HCT116 (cell line): ENCODE results near the gene IGFBP1. TPM values are rescaled to one million over a fixed set of nuclear protein-coding genes. Genes with fewer than 3 reads are reported as not detected.
"Not testable (repeated sequence)": the region's sequence is repeated elsewhere in the genome, so short reads cannot be mapped to it uniquely, and the experiment has no call there.

Experiments
- ATAC-seq: fragments of 200-7000 bp; cut with Tn5 transposase; 2 replicates; pipeline ENCODE4 v1.9.1; 2020; ENCODE audit warnings: mild to moderate bottlenecking, moderate library complexity
- BruUV-seq: library from RNA; stranded (reverse); fragments of 400-500 nt; replicated peaks from 2 replicates; lab custom pipeline; 2021; lab: Mats Ljungman, UMichigan
- CTCF ChIA-PET: fragments of 300-600 bp; sonication (Branson Sonifier 250); formaldehyde crosslinking; loops from one replicate; lab custom pipeline; 2021; ENCODE audit warnings: antibody characterized with exemption; lab: Charles Lee
- POLR2A ChIA-PET: fragments of 300-600, 350-600 bp; sonication (Branson Sonifier 250); formaldehyde crosslinking; loops from one replicate; lab custom pipeline; 2021; ENCODE audit warnings: antibody characterized with exemption; lab: Charles Lee
- RAD21 ChIA-PET, 2 experiments: fragments of 300-600 bp; sonication (Branson Sonifier 250); formaldehyde crosslinking; loops; one replicate each; lab custom pipeline; 2023; ENCODE audit warnings: low total read pairs in 2 of 2; ENCODE audit not compliant: uncharacterized antibody in 2 of 2, unreplicated experiment in 2 of 2, low non-redundant PET in 1 of 2; lab: Charles Lee
- DNase-seq: peaks from one replicate; pipeline ENCODE4 v3.0.0-alpha.2; 2010; ENCODE audit warnings: low read depth, low spot score
- H2AFZ ChIP-seq: fragments of 200-600 bp; shearing (Covaris generic), sonication (generic); 2 replicates; pipeline ENCODE4 v1.6.1; 2017; ENCODE audit warnings: low read depth, mixed run types, mixed read lengths, antibody characterized with exemption, low read length; ENCODE audit not compliant: poor library complexity, severe bottlenecking
- H3K27ac ChIP-seq: 2 replicates; pipeline ENCODE4 v1.5.1; 2012; ENCODE audit warnings: low read depth, low read length
- H3K27me3 ChIP-seq: fragments of 200-600 bp; sonication (generic); 2 replicates; pipeline ENCODE4 v1.6.1; 2016; ENCODE audit warnings: mixed run types, low read length, mixed read lengths; ENCODE audit not compliant: insufficient read depth
- H3K36me3 ChIP-seq, 2 experiments: fragments of 200-500 bp in 1 of 2; fragments of 200-600 bp in 1 of 2; sonication (Bioruptor generic) in 1 of 2; sonication (generic) in 1 of 2; 2 replicates each; pipeline versions ENCODE4 v1.5.1 to v1.6.1; 2014 to 2016; ENCODE audit warnings: low read length in 2 of 2, inconsistent platforms in 1 of 2, mixed read lengths in 1 of 2, mixed run types in 1 of 2; ENCODE audit not compliant: insufficient read depth in 2 of 2, control insufficient read depth in 1 of 2
- H3K4me1 ChIP-seq, 2 experiments: fragments of 200-600 bp in 1 of 2; sonication (generic) in 1 of 2; 2 replicates each; pipeline versions ENCODE4 v1.5.1 to v1.6.1; 2012 to 2017; ENCODE audit warnings: low read length in 2 of 2, inconsistent platforms in 1 of 2, mild to moderate bottlenecking in 1 of 2, mixed read lengths in 1 of 2, mixed run types in 1 of 2, moderate library complexity in 1 of 2; ENCODE audit not compliant: insufficient read depth in 2 of 2, control insufficient read depth in 1 of 2
- H3K4me2 ChIP-seq: fragments of 200-600 bp; sonication (generic); 2 replicates; pipeline ENCODE4 v1.6.1; 2017; ENCODE audit warnings: mixed run types, low read length, mixed read lengths
- H3K4me3 ChIP-seq, 2 experiments: fragments of 200-600 bp in 1 of 2; sonication (generic) in 1 of 2; replicated peaks in 1 of 2; 2 replicates each; pipeline ENCODE4 v1.5.1; 2011 to 2016; ENCODE audit warnings: low read length in 2 of 2, control low read depth in 1 of 2, low read depth in 1 of 2, mild to moderate bottlenecking in 1 of 2, mixed read lengths in 1 of 2, mixed run types in 1 of 2
- H3K79me2 ChIP-seq: fragments of 200-600 bp; sonication (generic); 2 replicates; pipeline ENCODE4 v1.6.1; 2017; ENCODE audit warnings: mild to moderate bottlenecking, mixed run types, low read length, moderate library complexity, mixed read lengths; ENCODE audit not compliant: insufficient read depth
- H3K9ac ChIP-seq: fragments of 200-600 bp; sonication (generic); 2 replicates; pipeline ENCODE4 v1.6.1; 2016; ENCODE audit warnings: low read length, mixed read lengths
- H3K9me2 ChIP-seq: fragments of 200-600 bp; sonication (generic), shearing (Covaris generic); 2 replicates; pipeline ENCODE4 v1.6.1; 2017; ENCODE audit warnings: mixed run types, mild to moderate bottlenecking, moderate library complexity; ENCODE audit not compliant: insufficient read depth
- H3K9me3 ChIP-seq, 2 experiments: fragments of 200-500 bp in 1 of 2; fragments of 200-600 bp in 1 of 2; sonication (Bioruptor generic) in 1 of 2; sonication (generic) in 1 of 2; 2 replicates each; pipeline ENCODE4 v1.6.1; 2014 to 2017; ENCODE audit warnings: low read length in 2 of 2, mixed read lengths in 2 of 2, inconsistent platforms in 1 of 2, low read depth in 1 of 2, mild to moderate bottlenecking in 1 of 2, mixed run types in 1 of 2, moderate library complexity in 1 of 2; ENCODE audit not compliant: control insufficient read depth in 1 of 2, insufficient read depth in 1 of 2
- H4K20me1 ChIP-seq: fragments of 200-600 bp; sonication (generic), shearing (Covaris generic); 2 replicates; pipeline ENCODE4 v1.6.1; 2017; ENCODE audit warnings: mixed run types, mild to moderate bottlenecking, moderate library complexity; ENCODE audit not compliant: insufficient read depth
- CTCF ChIP-seq, 3 experiments: fragments of 200-600 bp in 1 of 3; sonication (generic) in 1 of 3; IDR thresholded peaks in 2 of 3; conservative IDR thresholded peaks in 1 of 3; 2 replicates each; pipeline ENCODE4 v1.5.1; 2012 to 2017; ENCODE audit warnings: low read depth in 2 of 3, low read length in 2 of 3, antibody characterized with exemption in 1 of 3, borderline replicate concordance in 1 of 3, control low read depth in 1 of 3, mild to moderate bottlenecking in 1 of 3, mixed read lengths in 1 of 3, mixed run types in 1 of 3, moderate library complexity in 1 of 3; ENCODE audit not compliant: insufficient read depth in 1 of 3
- POLR2A ChIP-seq: IDR thresholded peaks from 2 replicates; pipeline ENCODE4 v1.7.0; 2011; ENCODE audit warnings: borderline replicate concordance; ENCODE audit not compliant: insufficient read depth, insufficient read length; ENCODE audit errors: extremely low read depth
- RAD21 ChIP-seq: IDR thresholded peaks from 2 replicates; pipeline ENCODE4 v1.6.1; 2012; ENCODE audit warnings: low read depth, mild to moderate bottlenecking
- intact Hi-C: fragments of 100-400 bp; cut with micrococcal nuclease; formaldehyde crosslinking; loops from 2 replicates; pipeline ENCODE4 v1.10.0; 2022
- total RNA-seq: library from RNA; stranded (reverse); gene quantifications from one replicate; pipeline ENCODE4 v1.2.1, GENCODE V29; 2021; ENCODE audit not compliant: unreplicated experiment

Gene IGFBP1
- total RNA-seq, 1 experiment from 2014 or later, result 0.20 TPM

- H4K20me1 ChIP-seq, H3K9me2 ChIP-seq, H3K9me3 ChIP-seq, RAD21 ChIA-PET, POLR2A ChIA-PET, BruUV-seq, ATAC-seq, H3K9ac ChIP-seq, H3K4me2 ChIP-seq, H3K36me3 ChIP-seq, H2AFZ ChIP-seq, H3K27me3 ChIP-seq, H3K79me2 ChIP-seq, H3K4me3 ChIP-seq, H3K27ac ChIP-seq, DNase-seq, H3K4me1 ChIP-seq: not testable (repeated sequence)
- intact Hi-C loops, result loop anchor here (5.0 to 10.0 kb wide), 2 partner anchors 101 to 178 kb away; no protein-coding TSS in a partner anchor
- CTCF ChIA-PET, result interaction anchor here (0.7 to 1.2 kb wide), 2 partner anchors 8 to 192 kb away, joined by 3 read pairs; no protein-coding TSS in a partner anchor
These were observed 32.6 kb upstream of the IGFBP1 start for GRCh38 chr7:45855680-45856079.

- POLR2A ChIA-PET, H3K27me3 ChIP-seq, H3K4me3 ChIP-seq, H3K79me2 ChIP-seq, CTCF ChIA-PET, RAD21 ChIA-PET, BruUV-seq, H4K20me1 ChIP-seq, H3K4me1 ChIP-seq, ATAC-seq, H3K27ac ChIP-seq, H3K4me2 ChIP-seq, H2AFZ ChIP-seq, DNase-seq, H3K36me3 ChIP-seq, H3K9me3 ChIP-seq, H3K9ac ChIP-seq, H3K9me2 ChIP-seq: not testable (repeated sequence)
- intact Hi-C loops, result loop anchor here (5.0 to 10.0 kb wide), 2 partner anchors 102 to 180 kb away; no protein-coding TSS in a partner anchor
These were observed 31.4 kb upstream of the IGFBP1 start for GRCh38 chr7:45856888-45857287.

DNA sequence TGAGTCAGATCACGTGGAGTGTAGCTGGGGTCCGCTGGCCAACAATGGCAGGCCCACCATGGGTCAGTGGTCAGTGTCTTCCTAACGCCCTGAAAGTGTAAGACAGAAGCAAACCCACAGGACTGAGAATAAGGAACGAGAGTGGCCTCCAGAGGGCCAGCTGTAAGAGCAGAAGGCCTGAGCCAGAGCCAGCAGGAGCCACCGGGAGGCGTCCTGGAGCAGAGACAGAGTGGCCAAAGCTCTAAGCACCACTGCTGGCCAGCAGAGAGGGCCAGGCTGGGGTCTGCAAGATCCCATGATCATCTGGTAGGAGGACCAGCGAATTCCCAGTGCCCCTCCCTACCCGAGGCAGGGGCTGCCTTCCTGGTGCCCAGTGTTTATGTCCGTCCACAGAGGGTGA lies 24.6 kb upstream of the IGFBP1 start:
- Histone ChIP-seq H3K27me3 (0 out of 2 replicates have a peak, but pooled peaks cover 9% of the 10 kb centered on the region), H3K9me3 (no peaks in the 10 kb centered on the region), H3K9ac (no peak overlapping the region), H3K27ac (no peak overlapping the region), H3K4me3 (no peak overlapping the region), H3K9me2 (no peaks in the 10 kb centered on the region), H4K20me1 (no peaks in the 10 kb centered on the region), H3K79me2 (no peaks in the 10 kb centered on the region), H3K4me2 (no peak overlapping the region), H3K36me3 (no peaks in the 10 kb centered on the region), H2AFZ (no peak overlapping the region), H3K4me1 (no peaks in the 10 kb centered on the region)
- intact Hi-C loops, result no loop called here
- no TSS peak for BruUV-seq
- TF ChIP-seq CTCF (IDR thresholded peaks at IDR 0.05 in 2 of 3, conservative IDR thresholded peaks at IDR 0.05 in 1 of 3; ENCODE audit: borderline replicate concordance in 1 of 3, insufficient read depth in 1 of 3, low read depth in 2 of 3, low read length in 2 of 3) (peak; percentile 56 to 80 (median 58)), RAD21 (0 out of 2 replicates have a peak, but pooled peaks have one; percentile 25), POLR2A (no peak)
- DNase-seq (no peak), ATAC-seq (peak; percentile 77)
- ChIA-PET RAD21 (interaction anchor here in 1 of 2 experiments (0.9 kb wide), 1 partner anchor 237 kb away, joined by 3 read pairs; no protein-coding TSS in a partner anchor), POLR2A (no interaction called here), CTCF (interaction anchor here (0.7 to 1.6 kb wide), 4 partner anchors 8 to 1317 kb away, joined by 3 to 4 read pairs (median 3); no protein-coding TSS in a partner anchor)
